ENCODE measurements around the gene GIT1.

The GIT1 gene

DNA sequence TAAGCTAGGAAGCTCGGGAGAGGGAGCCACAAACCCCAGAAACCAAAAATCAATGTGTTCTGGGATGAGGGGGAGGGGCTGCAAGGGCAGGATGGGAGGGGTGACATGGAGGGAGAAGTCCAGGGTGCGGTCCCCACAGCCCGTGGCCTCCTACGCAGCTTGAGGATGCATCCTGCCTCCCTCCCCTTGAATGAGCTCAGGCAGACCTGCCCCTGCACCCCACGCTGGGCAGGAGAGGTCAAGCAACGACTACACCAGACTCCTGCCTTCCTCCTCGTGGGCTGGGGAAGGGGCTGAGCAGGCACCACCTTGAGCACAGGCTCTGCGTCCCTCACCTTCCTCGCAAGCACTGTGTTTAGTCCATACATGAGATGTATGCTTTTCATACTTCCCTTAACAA lies 7.4 kb upstream of the GIT1 start:
- no peak for DNase-seq
- in situ Hi-C loops (cut with HindIII; ENCODE audit: low pct_ligation_motif_present, low pct_unique_long_range_greater_than_20kb, low sequenced_read_pairs) = no loop called here

DNA sequence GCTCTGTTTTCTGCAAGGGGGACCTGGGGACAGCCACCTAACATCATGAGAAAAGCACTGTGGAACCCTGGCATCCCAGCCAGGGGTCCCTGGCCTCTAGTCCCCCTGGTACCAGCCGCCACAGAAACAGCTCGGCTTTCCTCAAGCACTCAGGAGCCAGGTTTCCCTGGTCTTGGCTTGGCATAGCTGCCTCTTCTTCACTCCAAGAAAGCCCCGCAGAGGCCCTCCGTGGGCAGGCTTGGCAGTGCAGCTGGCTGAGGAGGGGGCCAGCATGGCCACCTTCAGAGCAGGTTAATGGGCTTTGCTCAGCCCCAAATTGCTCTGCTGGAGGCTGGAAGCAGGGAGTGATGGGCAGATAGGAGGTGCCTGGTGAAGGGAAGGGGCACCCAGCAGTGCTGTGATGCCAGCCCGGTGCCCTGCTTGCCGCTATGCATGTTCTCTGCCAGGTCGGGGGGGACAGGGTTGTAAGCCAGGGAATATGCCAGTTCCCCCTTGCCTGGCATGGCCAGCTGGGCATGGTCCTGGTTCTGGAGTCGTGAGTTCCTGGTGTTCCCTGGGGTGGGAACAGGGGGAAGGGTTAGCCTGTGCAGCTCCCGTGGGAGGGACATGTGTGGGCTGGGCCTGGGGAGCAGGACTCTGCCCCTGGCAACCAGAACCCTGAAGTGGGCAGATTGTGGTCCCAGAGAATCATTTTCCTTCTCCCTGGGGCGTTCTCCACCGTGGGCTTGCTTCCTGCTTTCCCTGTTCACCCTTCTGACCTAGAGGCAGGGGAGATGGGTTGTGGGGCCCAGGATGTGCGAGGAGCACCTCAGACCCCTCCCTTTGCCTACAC lies 6.7 kb upstream of the GIT1 start:
- no peak for DNase-seq
- in situ Hi-C loops (cut with HindIII; ENCODE audit: low pct_ligation_motif_present, low pct_unique_long_range_greater_than_20kb, low sequenced_read_pairs) = no loop called here

DNA sequence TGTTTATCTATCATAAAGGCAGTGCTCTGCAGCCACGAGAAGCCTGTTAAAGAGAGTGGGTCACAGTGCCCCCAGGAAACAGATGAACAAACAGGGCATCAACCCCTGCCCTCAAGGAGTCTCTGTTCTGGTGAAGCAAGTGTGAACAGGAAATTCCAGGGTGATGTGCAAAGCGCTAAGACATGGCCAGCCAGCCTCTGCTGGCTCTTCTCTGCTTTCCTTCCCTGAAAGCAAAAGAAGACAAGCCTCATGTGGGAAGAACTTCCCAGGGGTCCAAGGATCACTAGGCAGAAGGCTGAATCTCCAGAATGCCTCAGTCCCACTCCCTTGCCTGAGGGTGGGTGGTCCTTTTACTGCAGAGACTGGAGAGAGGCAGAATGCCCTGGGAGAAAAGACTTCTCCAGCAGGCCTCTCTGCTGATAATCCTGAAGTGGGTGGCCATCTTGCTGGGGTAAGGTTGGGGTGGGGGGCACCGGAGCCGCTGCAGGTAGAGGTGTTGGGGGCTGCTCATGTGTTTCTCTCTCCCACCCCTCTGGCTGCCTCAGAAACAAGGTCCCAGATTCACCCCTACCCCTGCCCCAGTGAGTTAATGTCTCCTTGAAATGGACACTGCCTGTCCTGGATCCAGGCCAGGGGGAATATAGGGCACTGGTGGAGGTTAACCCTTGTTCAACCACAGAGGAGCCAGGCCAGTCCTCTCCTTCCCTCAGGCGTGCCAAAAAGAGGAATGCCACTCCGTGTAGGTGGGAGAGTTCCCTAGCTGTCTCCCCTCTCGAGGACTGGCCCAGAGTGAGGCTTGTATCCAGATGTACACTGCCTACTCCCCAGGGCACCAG lies 5.9 kb upstream of the GIT1 start:
- in situ Hi-C loops (cut with HindIII; ENCODE audit: low pct_ligation_motif_present, low pct_unique_long_range_greater_than_20kb, low sequenced_read_pairs) = no loop called here
- DNase-seq = no peak

DNA sequence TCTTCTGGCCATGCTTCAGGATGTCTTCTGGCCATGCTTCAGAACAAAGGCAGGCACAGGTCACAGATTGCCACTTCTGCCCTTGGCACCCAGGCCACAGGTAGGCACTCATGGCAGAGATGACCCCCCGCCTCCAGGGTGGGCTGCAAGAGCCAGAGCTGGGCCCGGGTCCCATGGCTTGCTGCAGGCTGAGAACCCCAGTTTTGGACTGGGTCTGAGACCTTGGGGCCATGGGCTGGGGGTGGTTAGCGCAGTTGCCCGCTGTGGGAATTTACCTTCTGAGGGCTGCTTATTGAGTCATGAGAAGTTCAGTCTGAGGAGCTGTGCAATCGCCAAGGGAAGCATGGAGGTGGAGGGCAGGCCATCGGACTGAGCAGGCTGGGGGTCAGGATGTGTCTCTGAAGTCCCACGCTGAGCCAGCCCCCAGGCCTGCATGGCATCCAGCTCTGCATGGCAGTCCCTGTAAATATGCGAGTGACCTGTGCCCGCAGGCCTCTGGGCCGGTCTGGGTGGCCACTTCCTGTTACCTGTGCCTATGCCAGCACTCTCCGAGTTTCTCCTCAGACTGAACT lies 5.2 kb upstream of the GIT1 start:
- DNase-seq = no peak
- in situ Hi-C loops (cut with HindIII; ENCODE audit: low pct_ligation_motif_present, low pct_unique_long_range_greater_than_20kb, low sequenced_read_pairs) = no loop called here

DNA sequence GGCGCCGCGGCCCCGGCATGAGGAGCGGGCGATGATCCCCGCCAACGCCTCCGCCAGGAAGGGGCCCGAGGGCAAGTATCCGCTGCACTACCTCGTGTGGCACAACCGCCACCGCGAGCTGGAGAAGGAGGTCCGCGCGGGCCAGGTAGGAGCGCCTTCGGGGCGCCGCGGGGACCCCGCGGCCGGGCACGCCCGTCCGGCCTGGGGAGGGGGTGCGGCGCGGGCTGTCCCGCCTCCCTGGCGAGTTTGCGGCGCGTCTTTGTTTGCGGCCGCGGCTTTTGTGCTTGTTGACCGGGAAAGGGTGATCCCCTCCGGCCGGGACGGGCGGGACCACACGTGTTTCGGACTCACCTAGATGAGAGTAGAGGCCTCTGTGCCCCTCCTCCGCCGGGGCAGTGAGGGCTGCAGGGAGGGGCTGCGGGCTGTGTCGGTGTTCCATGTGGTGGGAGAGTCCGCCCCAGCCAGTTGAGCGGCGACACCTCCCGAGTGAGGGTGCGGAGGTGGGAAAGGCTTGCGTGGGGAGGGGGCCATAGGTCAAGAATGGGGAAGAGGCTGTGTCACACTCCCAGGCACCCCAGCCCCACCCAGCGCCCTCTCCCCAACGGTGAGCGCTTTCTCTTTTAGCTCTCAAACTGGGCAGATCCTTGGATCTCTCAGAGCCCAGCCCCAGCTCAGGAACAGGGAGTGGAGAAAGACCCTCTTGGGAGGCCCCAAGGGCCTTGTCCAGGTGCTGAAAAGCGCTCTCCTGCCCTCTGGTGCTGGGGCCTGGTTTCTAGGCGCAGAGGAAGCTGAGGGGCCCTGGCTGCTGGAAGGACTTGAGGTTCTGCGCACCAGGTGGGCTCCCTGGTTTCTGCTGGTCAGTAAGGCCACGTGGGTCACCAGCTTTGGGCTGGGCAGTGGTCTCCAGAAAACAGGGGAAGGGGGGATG lies 4.4 kb upstream of the GIT1 start:
- peak; percentile 62 for DNase-seq
- in situ Hi-C loops (cut with HindIII; ENCODE audit: low pct_ligation_motif_present, low pct_unique_long_range_greater_than_20kb, low sequenced_read_pairs) = no loop called here

DNA sequence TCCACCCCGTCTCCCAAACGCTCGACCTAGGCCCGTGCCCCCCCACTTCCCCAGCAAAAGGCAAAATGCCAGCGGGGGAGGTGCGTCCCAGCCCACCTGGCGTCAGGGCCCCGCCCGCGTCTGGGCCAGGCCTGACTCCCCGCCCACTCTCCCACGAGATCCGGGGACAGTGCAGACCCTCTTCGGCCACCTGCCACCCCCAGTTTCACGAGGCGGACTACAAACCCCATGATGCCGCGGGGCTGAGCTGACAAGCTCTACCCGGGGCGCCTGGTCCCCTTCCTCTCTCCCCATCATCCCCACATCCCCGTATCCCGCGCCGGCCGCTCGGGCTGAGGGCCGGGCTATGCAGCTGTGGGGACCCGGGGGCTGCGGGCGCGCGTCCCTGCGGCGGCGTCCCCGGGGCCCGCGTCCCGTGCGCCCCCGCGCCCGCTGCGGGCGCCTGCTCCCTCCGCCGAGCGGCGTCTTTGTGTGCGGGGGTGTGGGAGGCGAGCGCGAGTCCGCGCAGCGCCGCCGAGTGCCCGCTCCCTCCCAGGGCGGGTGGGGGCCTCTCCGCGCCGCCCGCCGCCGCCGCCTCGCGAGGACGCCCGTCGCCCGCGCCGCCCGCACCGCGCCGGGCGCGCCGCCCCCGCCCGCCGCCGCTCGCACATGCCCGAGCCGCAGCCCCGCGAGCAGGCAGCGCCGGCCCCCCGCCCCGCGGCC lies 3.6 kb upstream of the GIT1 start, which contains the start of gene ANKRD13B:
Gene ANKRD13B (plus strand): TSS at position 283 of the 702 bp plus-strand sequence. CDS start 490 bp downstream, outside the sequence.
- in situ Hi-C loops (cut with HindIII; ENCODE audit: low pct_ligation_motif_present, low pct_unique_long_range_greater_than_20kb, low sequenced_read_pairs) = no loop called here
- peak; percentile 50 for DNase-seq

DNA sequence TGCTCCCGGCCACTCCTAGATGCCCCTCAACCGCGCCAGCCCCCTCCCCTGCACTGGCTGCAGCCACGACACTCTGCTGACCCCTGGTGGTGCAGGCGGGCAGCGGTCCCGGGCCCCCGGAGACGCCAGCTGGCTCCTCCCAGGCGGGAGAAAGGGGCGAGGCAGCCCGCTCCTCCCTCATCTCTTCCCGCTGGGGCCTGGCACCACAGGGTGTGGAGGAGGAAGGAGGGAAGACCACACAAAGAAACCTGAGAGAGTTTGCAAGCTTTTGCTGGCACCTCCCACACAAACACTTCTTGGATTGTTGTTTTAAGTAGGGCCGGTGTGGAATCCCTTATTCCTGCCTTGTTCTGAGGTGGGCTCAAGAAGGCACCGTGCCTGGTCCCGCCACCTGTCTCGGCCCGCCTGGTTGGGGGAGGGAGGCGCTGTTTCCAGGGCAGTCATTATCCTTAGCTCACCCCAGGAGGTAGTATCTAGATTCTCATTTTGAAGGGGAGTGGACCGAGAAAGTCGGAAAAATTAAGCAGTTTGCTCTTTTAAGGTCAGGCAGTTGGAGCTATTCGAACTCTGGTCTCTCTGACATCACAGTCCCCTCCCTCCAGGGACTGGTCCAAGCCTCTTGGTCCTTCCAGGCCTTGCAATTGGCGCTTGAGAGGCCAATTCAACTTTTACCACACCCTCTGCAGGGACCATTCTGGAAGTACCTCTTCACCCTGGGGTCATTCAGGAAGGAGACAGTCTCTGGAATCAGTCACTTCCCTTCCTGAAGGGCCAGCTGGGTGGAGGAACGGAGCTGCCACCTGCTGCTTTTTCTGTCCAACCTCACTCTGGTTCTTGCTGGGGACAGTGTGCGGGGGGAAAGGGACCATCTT lies 2.5 kb upstream of the GIT1 start:
- peak; percentile 89 for DNase-seq
- in situ Hi-C loops (cut with HindIII; ENCODE audit: low pct_ligation_motif_present, low pct_unique_long_range_greater_than_20kb, low sequenced_read_pairs) = no loop called here

DNA sequence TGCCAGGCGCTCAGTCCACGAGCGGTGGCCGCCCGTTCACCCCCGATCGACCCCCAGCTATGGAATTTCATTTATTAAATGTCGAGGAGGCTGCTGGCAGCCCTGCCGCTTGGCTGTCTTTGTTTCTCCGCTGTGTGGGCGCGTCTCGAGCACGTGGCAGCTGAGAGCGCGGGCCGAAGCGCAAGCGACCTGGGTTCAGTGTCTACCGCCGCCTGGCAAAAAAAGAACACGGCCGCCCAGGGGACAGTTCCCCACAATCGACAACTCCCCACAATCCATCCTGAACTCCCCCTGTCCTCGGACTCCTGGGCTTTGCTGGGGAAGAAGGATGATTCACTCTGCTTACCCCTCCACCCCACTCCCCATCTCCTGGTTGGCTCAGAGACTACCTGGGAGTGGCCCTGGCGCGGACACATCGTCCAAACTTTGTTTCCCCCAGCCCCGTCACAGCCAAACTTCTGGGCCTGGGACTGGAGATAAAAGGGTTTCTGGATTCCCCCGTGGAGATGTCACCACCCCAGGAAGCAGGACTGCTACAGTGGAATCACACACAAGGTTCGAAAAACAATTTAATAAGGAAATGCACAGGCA lies 1.8 kb upstream of the GIT1 start:
- in situ Hi-C loops (cut with HindIII; ENCODE audit: low pct_ligation_motif_present, low pct_unique_long_range_greater_than_20kb, low sequenced_read_pairs) = no loop called here
- DNase-seq = peak; percentile 22

DNA sequence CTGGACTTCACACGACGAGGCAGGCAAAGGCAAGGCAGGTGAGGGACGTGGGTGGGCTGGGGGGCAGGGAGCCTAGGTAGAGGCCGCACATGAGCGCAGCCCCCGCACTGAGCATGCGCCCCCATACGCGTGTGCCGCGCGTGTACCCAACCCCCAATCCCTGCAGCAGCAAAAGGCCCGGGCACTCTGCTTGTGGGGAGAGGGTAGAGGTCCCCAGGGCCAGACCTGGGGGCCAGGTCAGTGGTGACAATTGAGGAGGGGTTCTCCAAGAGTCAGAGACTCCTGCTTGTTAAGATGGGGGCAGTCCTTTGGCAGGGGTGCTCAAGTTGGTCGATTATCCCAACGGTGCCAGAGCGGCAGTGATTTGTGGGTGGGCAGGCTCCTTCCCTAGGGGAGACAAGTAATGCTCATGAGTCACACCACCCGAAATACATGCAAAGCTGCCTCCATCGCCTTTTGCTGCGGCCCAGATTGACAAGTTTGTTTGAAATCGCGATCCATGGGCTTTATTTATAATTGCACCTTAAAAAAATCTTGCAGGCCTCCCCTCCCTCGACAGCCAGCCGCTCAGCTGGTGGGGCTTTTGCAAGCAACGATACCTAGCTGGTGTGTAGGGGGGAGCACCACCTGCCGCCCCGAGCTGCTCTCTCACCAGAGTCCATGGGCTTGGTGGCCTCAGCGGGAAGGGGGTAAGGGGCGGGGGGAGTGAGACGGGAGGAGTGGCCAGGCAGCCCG lies 1.1 kb upstream of the GIT1 start:
- in situ Hi-C loops (cut with HindIII; ENCODE audit: low pct_ligation_motif_present, low pct_unique_long_range_greater_than_20kb, low sequenced_read_pairs) = no loop called here
- DNase-seq = no peak

DNA sequence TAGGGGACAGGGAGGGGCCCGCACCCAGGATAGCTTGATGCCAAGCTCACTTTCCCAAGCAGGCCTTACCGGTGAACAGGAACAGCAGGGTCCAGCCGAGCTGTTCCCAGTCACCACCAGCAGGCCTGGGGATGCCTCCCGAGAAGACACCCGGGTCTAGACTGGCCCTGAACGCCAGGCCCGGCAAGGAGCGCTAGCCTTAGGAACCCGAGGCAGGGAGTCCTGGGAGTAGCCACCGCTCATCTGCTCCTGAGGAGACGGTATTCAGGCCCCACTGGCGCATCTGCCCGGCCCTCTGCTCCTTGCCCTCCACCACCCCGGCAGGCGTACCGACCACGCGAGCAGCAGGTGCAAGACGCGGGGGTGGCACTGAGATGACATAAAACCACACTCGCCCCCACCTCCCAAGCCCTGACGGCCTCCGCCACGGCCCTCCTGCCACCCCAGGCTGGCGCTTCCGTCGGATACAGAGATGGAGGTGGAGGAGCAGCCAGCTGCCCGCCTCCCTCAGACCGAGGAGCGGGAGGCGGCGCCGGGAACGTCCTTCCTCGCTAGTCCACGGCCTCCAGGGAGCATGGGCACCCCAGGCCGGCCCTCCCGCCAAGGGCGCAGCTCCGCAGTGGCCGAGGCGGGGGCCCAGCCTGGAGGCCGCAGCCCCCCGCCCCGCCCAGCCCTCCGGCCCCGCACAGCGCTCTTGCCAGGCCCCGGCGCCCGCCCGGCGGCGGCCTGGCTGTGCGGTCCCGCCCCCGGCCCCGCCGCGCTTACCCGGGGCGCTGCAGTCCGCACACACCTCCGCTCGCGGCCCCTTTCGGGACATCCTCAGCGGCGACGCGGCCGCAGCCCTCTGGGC lies 661 bp downstream of the GIT1 start:
- peak; percentile 51 for DNase-seq
- in situ Hi-C loops (cut with HindIII; ENCODE audit: low pct_ligation_motif_present, low pct_unique_long_range_greater_than_20kb, low sequenced_read_pairs) = no loop called here

DNA sequence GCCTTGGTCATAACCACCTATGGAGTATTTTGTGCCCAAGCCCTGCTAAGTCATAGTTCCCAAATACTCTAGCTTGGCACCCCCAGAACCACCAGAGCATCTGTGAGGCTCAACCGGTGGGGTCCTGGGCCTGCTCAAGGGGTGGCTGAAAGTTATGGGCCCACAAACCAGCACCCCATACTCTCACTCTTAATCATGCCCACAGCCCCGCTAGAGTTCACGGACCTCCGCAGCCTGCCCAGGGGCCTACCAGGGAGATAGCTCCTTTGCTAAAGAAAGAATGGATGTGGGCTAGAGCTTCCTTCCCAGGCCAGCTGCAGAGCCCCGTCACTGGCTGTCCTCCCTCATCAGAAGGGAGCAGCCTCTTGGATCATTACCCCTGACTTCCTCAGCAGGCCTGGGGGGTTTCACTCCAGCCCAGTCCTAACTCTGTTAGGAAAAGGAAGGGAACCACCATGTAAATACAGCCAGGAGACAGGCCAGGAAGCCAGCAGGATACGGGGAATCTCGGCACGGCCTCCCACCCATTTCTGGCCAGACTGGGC lies 1.4 kb downstream of the GIT1 start:
- peak; percentile 22 for DNase-seq
- in situ Hi-C loops (cut with HindIII; ENCODE audit: low pct_ligation_motif_present, low pct_unique_long_range_greater_than_20kb, low sequenced_read_pairs) = no loop called here

DNA sequence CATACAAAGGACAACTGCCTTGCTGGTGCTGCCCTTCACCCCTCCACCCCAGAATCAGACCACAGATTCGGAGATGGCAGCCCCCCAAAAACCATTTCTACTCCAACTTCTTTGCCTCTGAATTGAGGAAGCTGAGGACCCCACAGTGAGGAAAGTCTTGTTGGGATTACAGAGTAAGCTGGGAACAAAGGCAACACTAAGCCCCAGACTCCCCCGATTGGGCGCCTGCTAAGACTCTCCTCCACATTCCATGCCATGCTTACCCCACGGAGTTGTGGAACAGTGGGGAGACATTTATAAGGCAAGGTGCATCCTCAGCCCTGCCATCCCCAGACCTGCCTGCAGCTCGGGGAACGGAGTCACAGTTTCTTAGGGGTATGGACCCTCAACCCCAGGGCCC lies 1.9 kb downstream of the GIT1 start:
- in situ Hi-C loops (cut with HindIII; ENCODE audit: low pct_ligation_motif_present, low pct_unique_long_range_greater_than_20kb, low sequenced_read_pairs) = no loop called here

DNA sequence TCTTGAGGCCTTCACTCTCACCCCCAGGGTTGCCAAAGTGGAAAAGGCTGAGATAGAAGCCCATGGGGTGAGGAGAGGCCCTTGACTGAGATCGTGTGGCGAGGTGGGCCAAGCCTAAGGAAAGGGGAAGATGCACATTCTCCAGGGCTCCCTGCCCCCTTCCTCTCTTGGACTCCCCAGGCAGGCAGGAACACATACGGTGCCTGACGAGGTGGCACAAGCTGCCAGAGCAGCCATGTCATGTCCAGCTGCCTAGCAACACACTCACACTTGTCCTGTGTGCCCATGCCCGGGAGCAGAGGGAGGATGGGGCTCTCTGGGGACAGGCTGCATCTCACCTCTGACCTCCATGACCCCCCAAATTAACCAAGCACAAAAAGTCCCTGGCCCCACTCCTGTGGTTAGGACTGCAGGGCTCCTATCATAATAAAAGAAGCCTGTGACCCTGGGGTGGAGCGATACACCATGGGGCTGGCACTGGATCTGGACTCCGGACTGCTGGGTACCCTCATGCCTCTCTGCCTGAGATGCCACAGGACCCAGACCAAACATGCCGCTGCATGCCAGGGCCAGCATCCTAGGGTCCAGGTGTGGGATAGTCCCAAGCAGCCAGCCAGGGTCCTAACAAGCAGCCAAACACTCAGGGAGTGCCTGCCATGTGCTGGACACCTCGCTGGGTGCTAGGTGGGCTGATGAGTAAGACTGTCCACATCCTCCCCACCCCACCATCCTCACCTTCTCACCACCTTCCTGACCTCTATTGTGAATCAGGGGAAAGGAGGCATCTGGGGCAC lies 2.6 kb downstream of the GIT1 start:
- in situ Hi-C loops (cut with HindIII; ENCODE audit: low pct_ligation_motif_present, low pct_unique_long_range_greater_than_20kb, low sequenced_read_pairs) = no loop called here
- DNase-seq = no peak

More for the DNA sequence above, 1.9 kb downstream of the GIT1 start:
- DNase-seq = no peak

DNA sequence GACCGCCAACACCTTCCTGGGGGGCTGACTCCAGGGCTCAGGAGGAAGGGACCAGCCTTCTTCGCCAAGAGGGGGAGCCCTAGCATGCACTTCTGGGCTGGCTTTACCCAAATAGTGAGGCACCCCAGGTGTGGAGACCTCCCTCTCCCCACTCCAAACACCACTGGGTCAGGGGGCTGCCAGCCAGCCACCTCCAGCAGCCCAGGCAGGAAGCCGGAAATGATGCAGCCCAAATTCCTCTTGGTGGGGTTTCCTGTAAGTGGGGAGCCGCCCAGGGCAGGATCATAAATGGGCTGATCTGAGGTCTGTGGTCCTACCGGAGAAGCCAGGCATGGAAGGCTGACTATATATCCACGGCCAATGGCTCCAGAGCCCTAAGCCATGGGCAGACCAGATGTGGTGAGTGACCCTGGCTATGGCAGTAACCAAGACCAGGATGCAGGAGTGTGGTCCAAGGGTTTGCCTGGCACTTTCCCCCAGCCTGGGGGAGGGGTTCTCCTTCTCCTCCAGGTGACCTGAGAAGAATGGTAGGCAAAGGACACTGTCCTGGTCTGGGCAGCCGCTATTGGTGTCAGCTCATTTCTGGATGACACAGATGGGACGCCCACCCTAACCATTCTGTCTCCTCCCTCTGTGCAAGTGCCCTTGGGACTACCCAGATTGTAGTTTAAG lies 4.2 kb downstream of the GIT1 start:
- in situ Hi-C loops (cut with HindIII; ENCODE audit: low pct_ligation_motif_present, low pct_unique_long_range_greater_than_20kb, low sequenced_read_pairs) = no loop called here
- DNase-seq = no peak
